BE2C (cell line): ENCODE measurements around the gene LRCOL1.
A peak's percentile ranks its signal among the peaks of the same experiment; 100 is the strongest.

Experiments
- DNase-seq: peaks from one replicate; pipeline ENCODE4 v3.0.0-alpha.2; 2020
- H3K27me3 ChIP-seq: fragments of 250-450 bp; sonication (Bioruptor Pico); 2 replicates; pipeline ENCODE4 v1.5.1; 2020; ENCODE audit warnings: mild to moderate bottlenecking
- H3K36me3 ChIP-seq: fragments of 250-450 bp; sonication (Bioruptor Pico); 2 replicates; pipeline ENCODE4 v1.5.1; 2020; ENCODE audit warnings: mild to moderate bottlenecking
- H3K4me1 ChIP-seq: fragments of 250-450 bp; sonication (Bioruptor Pico); 2 replicates; pipeline ENCODE4 v1.5.1; 2020
- H3K4me3 ChIP-seq: 2 replicates; pipeline ENCODE4 v1.5.1; 2011; ENCODE audit warnings: low read depth, low read length
- H3K9me3 ChIP-seq: fragments of 250-450 bp; sonication (Bioruptor Pico); 2 replicates; pipeline ENCODE4 v1.5.1; 2020
- TF ChIP-seq, protein P1 (sequence below): IDR thresholded peaks from 2 replicates; pipeline ENCODE4 v1.5.1; 2012; ENCODE audit warnings: mild to moderate bottlenecking, low read depth, low read length

Gene LRCOL1

GRCh38 chr12:132563911-132564310, 46.5 kb downstream of the LRCOL1 start:
- DNase-seq: no peak
- TF ChIP-seq, protein P1, sequence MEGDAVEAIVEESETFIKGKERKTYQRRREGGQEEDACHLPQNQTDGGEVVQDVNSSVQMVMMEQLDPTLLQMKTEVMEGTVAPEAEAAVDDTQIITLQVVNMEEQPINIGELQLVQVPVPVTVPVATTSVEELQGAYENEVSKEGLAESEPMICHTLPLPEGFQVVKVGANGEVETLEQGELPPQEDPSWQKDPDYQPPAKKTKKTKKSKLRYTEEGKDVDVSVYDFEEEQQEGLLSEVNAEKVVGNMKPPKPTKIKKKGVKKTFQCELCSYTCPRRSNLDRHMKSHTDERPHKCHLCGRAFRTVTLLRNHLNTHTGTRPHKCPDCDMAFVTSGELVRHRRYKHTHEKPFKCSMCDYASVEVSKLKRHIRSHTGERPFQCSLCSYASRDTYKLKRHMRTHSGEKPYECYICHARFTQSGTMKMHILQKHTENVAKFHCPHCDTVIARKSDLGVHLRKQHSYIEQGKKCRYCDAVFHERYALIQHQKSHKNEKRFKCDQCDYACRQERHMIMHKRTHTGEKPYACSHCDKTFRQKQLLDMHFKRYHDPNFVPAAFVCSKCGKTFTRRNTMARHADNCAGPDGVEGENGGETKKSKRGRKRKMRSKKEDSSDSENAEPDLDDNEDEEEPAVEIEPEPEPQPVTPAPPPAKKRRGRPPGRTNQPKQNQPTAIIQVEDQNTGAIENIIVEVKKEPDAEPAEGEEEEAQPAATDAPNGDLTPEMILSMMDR: no peak
- H3K4me3 ChIP-seq: no peak overlapping the region
- H3K27me3 ChIP-seq: peaks cover 19% of the 10 kb centered on the region
- no peaks in the 10 kb centered on the region for H3K9me3 ChIP-seq
- no peaks in the 10 kb centered on the region for H3K4me1 ChIP-seq
- no peaks in the 10 kb centered on the region for H3K36me3 ChIP-seq

DNA sequence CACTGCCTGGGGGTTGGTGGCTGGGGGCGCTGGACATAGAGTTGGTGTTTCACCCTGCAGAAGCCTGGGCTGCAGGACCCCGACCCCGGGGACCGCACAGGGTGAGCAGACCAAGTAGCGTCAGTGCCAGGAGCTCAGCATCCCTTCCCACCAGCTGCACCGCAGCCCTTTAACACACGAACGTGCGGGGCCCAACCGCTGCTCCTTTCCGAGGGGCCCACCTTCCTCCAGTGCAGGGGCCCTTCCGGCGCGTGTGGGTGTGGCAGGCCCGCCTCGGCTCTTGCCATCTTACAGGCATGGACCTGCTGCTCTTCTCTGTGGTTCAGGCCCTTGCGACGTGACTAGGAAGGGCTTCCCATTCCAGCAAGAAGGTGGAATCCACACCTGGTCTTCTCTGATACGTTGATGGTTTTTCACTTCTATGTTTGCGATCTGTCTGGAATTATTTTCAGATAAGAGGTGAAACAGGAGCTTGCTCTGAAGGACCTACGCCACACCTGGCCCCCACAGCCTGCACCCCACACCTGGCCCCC, 47.8 kb downstream of the LRCOL1 start:
- H3K36me3 ChIP-seq: no peaks in the 10 kb centered on the region
- no peak for DNase-seq
- TF ChIP-seq, protein P1: no peak
- H3K27me3 ChIP-seq: peaks cover 20% of the 10 kb centered on the region
- H3K4me3 ChIP-seq: no peak overlapping the region
- H3K4me1 ChIP-seq: no peaks in the 10 kb centered on the region
- H3K9me3 ChIP-seq: no peaks in the 10 kb centered on the region

DNA sequence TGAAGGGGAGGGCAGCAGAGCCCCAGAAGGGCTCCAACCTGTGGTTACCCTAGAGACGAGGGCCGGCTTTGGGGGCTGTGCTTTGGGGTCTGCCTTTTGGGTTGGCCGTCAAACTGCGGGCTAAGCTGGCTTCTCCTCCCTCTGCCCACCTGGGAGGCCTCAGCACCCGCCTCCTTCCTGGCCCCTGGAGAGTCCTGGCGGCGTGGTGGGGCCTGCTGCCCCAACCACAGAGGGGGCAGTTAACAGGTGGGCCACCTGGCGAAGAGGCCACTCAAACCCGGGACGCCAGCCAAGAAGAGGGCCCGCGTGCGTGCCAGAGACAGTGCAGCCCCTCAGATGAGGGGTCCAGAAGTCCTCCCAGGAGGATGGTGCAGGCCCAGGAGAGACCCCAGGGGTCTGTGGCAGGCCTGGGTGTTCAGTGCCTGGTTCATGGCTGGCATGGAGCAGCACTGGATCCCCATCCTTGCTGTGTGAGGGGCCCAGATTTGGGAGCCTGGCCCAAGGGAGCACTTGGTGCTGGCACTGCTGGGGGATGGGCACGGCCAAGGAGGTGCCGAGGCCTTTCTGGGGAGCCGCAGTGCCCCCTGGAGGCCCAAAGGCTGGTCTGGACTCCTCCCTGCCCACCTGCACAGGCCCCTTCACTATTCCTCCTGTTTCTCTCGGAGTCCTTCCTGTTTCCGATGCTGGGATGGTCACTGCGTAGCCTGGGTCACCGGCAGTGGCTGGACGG, 48.8 kb downstream of the LRCOL1 start:
- Histone ChIP-seq H3K36me3 (no peaks in the 10 kb centered on the region), H3K4me1 (no peaks in the 10 kb centered on the region), H3K9me3 (no peaks in the 10 kb centered on the region), H3K27me3 (peaks cover 20% of the 10 kb centered on the region), H3K4me3 (no peak overlapping the region)
- TF ChIP-seq, protein P1: peak; percentile 37
- peak; percentile 49 for DNase-seq

DNA sequence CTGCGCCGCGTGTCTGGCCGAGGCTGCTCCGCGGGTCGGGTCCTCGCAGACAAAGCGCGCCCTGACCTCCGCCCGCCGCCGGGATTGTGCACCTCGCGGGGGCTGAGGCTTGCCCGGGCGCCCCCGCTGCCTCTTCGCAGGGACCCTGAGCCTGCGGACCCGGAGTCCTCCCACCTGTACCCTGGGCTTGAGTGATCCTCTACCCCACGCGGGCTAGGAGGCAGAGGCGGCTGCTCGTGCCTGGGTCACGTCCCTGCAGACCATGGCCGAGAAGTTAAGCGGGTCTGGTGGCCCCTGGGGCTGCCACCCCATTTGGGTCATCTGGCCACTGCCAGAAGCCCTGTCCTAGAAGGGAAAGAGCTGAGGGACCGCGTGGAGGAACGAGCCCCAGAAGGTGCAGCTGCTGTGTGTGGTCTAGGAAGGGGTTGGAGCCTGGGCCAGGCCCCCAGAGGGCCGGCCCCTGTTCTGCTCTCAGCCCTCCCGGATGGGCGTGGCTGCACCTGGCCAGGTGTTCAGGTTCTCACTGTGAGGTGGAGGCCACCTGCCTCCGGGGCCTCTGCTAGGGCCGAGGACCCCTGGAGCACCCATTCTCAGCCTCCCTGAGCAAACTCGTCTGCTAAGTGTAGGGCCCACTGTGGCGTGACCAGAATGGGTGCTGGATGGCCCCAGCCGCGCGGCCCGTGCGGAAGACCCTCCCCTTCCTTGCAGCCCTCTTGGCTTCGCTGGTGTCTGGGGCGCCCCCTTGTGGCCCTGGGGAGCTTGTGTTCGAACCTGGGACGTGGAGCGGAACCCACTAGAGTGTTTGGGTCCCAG, 49.6 kb downstream of the LRCOL1 start:
- TF ChIP-seq, protein P1: peak; percentile 74
- DNase-seq: peak; percentile 85
- peaks cover 20% of the 10 kb centered on the region for H3K27me3 ChIP-seq
- H3K9me3 ChIP-seq: no peaks in the 10 kb centered on the region
- H3K4me3 ChIP-seq: peak overlapping the region; percentile 54
- H3K36me3 ChIP-seq: no peaks in the 10 kb centered on the region
- no peaks in the 10 kb centered on the region for H3K4me1 ChIP-seq

- TF ChIP-seq, protein P1: no peak
- H3K4me3 ChIP-seq: peak overlapping the region; percentile 54
- no peaks in the 10 kb centered on the region for H3K9me3 ChIP-seq
- H3K4me1 ChIP-seq: no peaks in the 10 kb centered on the region
- H3K36me3 ChIP-seq: no peaks in the 10 kb centered on the region
- no peak for DNase-seq
- peaks cover 20% of the 10 kb centered on the region for H3K27me3 ChIP-seq
Measured at GRCh38 chr12:132560364-132560613, 50.1 kb downstream of the LRCOL1 start.
